ENCODE data around the gene ENPP5. TPM values are rescaled to one million over a fixed set of nuclear protein-coding genes. Genes with fewer than 3 reads are reported as not detected.
"Not testable (repeated sequence)": the region's sequence is repeated elsewhere in the genome, so short reads cannot be mapped to it uniquely, and the experiment has no call there.

The ENPP5 gene
- total RNA-seq, 6 experiments from 2014 or later = not detected

DNA sequence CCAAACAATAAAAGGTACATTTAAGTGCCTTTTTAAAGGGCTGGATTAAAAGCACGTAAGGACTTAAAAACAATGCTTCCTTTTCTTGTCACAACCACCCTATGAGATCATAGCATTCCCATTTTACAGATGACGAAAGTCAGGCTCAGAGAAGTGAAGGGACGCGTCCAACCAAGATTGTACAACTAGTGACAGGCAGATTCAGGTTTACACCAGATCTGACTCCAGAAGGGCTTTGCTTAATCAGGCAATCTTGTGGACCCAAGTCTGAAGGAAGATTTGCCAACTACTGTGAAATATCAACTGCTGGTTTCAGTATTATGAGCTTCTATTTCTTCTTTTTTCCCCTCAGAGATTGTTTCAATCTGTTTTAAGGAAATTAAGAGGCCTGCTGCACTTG, 40.1 kb downstream of the ENPP5 start:
- Mint-ChIP-seq H3K36me3 (ENCODE audit: low read depth) (no peaks in the 10 kb centered on the region), H3K4me3 (no peak overlapping the region), H3K27ac (no peak overlapping the region), H3K4me1 (ENCODE audit: low read depth) (no peaks in the 10 kb centered on the region), H3K27me3 (ENCODE audit: insufficient read depth) (no peaks in the 10 kb centered on the region; the same call in 1 of the 2 replicates), H3K9me3 (no peaks in the 10 kb centered on the region; the same call in 1 of the 2 replicates)
- no peak for DNase-seq
- TF ChIP-seq, protein P1, sequence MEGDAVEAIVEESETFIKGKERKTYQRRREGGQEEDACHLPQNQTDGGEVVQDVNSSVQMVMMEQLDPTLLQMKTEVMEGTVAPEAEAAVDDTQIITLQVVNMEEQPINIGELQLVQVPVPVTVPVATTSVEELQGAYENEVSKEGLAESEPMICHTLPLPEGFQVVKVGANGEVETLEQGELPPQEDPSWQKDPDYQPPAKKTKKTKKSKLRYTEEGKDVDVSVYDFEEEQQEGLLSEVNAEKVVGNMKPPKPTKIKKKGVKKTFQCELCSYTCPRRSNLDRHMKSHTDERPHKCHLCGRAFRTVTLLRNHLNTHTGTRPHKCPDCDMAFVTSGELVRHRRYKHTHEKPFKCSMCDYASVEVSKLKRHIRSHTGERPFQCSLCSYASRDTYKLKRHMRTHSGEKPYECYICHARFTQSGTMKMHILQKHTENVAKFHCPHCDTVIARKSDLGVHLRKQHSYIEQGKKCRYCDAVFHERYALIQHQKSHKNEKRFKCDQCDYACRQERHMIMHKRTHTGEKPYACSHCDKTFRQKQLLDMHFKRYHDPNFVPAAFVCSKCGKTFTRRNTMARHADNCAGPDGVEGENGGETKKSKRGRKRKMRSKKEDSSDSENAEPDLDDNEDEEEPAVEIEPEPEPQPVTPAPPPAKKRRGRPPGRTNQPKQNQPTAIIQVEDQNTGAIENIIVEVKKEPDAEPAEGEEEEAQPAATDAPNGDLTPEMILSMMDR (IDR thresholded peaks at IDR 0.05) = no peak

DNA sequence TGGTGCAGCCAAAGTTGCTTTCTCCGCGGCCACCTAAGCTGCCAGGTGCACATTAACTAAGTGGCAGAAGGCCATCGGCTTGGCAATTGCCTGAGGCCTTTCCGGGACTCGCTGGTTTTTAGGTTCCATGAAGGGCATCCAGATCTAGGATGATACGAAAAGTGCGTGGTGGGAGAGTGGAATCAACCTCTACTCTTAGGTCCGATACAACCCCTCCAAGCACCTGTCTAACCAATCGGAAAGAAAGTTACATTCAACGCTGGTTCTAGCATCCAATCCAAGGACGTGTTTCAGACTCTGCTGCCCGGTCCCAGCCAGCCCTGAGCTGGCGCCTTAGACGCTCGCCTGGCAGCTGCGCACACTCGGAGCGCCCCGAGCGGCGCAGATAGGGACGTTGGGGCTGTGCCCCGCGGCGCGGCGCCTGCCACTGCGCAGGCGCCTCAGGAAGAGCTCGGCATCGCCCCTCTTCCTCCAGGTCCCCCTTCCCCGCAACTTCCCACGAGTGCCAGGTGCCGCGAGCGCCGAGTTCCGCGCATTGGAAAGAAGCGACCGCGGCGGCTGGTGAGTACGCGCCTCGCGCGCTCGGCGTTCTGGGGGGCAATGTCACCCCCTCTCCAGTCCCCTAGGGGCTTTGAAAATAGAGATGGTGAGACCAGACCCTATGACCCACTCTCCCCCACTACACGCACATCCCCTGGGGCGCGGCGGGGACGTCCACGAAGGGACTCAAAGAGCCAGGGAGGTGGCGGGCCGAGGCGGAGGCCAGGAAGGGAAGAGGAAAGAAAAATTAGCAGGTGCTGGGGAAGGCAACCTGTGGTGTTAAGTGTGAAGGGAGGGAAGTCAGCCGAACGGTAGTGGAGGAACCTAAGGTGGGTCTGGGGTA, 40.9 kb downstream of the ENPP5 start, which contains the start of gene ENPP4:
Gene ENPP4, plus strand, starts transcription at position 361 of the 883 bp plus-strand sequence. CDS start 9,595 bp downstream, outside the sequence.
- Mint-ChIP-seq H3K9me3 (no peaks in the 10 kb centered on the region; the same call in 1 of the 2 replicates), H3K27ac (no peak within 1 kb of the TSS), H3K4me1 (ENCODE audit: low read depth) (no peaks in the 10 kb centered on the region), H3K36me3 (ENCODE audit: low read depth) (no peaks in the 10 kb centered on the region), H3K4me3 (no peak within 1 kb of the TSS; the same call in 1 of the 2 replicates), H3K27me3 (ENCODE audit: insufficient read depth) (no peaks in the 10 kb centered on the region; the same call in 1 of the 2 replicates)
- TF ChIP-seq, protein P1 (IDR thresholded peaks at IDR 0.05) = no peak
- DNase-seq = no peak

DNA sequence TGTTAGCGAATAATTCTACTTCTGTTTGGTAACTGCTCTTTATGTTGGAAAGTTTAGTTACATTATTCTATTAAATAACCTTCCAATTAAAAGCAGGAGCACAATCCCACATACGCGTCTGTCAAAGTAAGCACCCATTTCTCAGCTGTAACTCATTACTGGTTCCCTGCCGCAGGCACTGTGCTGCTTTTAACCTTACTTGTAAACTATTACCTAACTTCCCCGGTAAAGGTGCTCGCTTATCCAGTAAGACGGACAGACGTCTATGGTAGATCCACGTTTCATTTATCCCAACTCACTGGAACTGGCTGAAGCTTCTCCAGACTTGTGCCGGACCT, 41.5 kb downstream of the ENPP5 start:
- TF ChIP-seq, protein P1 (IDR thresholded peaks at IDR 0.05) = no peak
- Mint-ChIP-seq H3K4me1 (ENCODE audit: low read depth) (no peaks in the 10 kb centered on the region), H3K36me3 (ENCODE audit: low read depth) (no peaks in the 10 kb centered on the region), H3K4me3 (no peak overlapping the region), H3K27me3 (ENCODE audit: insufficient read depth) (no peaks in the 10 kb centered on the region; the same call in 1 of the 2 replicates), H3K27ac (no peak overlapping the region), H3K9me3 (no peaks in the 10 kb centered on the region; the same call in 1 of the 2 replicates)
- no peak for DNase-seq

DNA sequence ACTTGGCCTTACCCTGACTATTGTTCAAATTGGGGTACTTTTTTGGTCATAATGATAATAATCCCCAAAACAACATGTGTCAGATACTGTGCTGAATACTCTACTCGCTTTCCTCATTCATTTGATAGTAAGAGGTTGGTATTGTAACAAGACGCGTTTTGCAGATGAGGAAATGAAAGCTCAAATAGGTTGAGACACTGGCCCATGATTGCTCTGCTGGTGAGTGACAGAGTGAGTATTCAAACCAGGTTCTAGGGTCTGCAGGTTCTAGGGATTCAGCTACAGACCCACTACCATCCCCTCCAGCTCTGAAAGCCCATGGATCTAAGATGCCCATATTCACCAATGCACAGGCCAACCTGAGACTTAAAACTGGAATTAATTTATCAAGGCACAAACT, 42.3 kb downstream of the ENPP5 start:
- DNase-seq = no peak
- Mint-ChIP-seq H3K27ac (no peak overlapping the region), H3K9me3 (no peaks in the 10 kb centered on the region; the same call in 1 of the 2 replicates), H3K36me3 (ENCODE audit: low read depth) (no peaks in the 10 kb centered on the region), H3K4me1 (ENCODE audit: low read depth) (no peaks in the 10 kb centered on the region), H3K27me3 (ENCODE audit: insufficient read depth) (no peaks in the 10 kb centered on the region; the same call in 1 of the 2 replicates), H3K4me3 (no peak overlapping the region)
- TF ChIP-seq, protein P1 (IDR thresholded peaks at IDR 0.05) = no peak

DNA sequence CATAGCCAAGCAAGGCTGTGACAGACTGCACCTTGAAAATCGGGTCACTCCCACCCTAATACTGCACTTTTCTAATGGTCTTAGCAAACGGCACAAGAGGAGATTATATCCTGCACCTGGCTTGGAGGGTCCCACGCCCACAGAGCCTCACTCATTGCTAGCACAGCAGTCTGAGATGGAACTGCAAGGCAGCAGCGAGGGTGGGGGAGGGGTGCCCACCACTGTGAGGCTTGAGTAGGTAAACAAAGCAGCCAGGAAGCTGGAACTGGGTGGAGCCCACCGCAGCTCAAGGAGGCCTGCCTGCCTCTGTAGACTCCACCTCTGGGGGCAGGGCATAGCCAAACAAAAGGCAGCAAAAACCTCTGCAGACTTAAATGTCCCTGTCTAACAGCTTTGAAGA, 51.1 kb downstream of the ENPP5 start:
- H3K4me3 Mint-ChIP-seq; H3K4me1 Mint-ChIP-seq (ENCODE audit: low read depth); DNase-seq; H3K27me3 Mint-ChIP-seq (ENCODE audit: insufficient read depth); H3K27ac Mint-ChIP-seq; H3K36me3 Mint-ChIP-seq (ENCODE audit: low read depth): not testable (repeated sequence)
- peaks cover 27% of the 10 kb centered on the region for H3K9me3 Mint-ChIP-seq

DNA sequence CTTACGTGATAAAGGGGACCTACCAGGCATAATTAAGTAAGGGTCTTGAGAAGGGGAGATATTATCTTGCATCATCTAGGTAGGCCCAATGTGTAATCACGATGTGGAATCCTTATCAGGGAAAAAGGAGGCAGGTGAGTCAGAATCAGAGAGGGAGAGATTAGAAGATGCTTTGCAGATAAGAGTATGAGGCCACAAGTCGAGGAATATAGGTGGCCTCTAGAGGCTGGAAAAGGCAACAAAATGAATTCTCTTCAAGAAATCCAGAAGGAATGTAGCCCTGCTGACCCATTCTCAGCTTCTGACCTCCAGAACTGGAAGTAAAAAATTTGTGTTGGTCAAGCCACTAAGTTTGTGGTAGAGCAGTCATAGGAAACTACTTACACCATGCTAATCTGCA, 51.9 kb downstream of the ENPP5 start:
- H3K27ac Mint-ChIP-seq = no peak overlapping the region
- H3K4me1 Mint-ChIP-seq (ENCODE audit: low read depth) = no peaks in the 10 kb centered on the region
- no peaks in the 10 kb centered on the region for H3K36me3 Mint-ChIP-seq (ENCODE audit: low read depth)
- H3K27me3 Mint-ChIP-seq (ENCODE audit: insufficient read depth) = no peaks in the 10 kb centered on the region; the same call in 1 of the 2 replicates
- peaks cover 28% of the 10 kb centered on the region for H3K9me3 Mint-ChIP-seq
- H3K4me3 Mint-ChIP-seq = no peak overlapping the region
- TF ChIP-seq, protein P1 (IDR thresholded peaks at IDR 0.05) = no peak
- DNase-seq = no peak

All from HFFc6 (cell line).